ENCODE measurements around the gene SYNDIG1.

The SYNDIG1 gene

DNA sequence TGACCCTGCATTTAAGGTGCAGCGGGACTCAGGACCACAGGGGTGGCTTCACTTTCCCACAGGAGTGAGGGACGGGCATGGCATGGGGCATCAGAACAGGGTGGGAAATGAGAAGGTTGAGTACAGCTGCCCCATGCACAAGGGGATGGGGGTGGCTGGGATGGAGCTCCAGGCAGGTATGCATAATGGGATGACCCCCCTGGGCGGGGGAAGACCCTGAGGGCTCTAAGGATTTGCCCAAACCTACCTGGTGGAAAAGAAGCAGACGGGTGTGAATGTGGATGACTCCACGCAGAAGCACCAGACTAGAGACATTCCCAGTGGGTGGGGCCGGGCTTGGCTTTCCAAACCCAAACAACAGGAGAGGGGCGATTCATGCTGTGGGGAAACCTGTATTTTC lies 200.3 kb downstream of the SYNDIG1 start:
- no peak for DNase-seq (ENCODE audit: extremely low read depth in 1 of 2, low read depth in 1 of 2)

DNA sequence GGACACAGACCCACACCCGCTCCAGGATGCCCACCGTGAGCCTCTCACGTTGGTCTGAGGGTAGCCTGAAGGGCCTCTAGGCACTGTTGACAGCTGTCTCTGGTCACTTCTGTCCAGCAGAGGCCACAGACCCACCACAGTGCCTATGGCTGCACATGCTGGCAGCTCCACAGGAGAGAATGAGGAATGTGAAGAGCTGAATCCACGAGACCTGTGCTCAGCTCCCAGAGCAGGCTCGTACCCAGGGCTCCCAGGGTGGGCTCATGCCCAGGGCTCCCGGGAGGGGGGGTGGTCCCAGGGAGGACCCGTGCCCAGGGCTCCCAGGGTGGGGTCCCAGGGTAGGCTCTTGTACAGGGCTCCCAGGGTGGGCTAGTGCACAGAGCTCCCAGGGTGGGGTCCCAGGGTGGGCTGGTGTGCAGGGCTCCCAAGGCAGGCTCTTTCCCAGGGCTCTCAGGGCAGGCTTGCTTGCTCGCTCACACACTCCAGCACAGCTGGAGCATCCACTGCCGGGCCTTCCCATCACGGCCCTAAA lies 201.0 kb downstream of the SYNDIG1 start:
- no peak for DNase-seq (ENCODE audit: extremely low read depth in 1 of 2, low read depth in 1 of 2)

DNA sequence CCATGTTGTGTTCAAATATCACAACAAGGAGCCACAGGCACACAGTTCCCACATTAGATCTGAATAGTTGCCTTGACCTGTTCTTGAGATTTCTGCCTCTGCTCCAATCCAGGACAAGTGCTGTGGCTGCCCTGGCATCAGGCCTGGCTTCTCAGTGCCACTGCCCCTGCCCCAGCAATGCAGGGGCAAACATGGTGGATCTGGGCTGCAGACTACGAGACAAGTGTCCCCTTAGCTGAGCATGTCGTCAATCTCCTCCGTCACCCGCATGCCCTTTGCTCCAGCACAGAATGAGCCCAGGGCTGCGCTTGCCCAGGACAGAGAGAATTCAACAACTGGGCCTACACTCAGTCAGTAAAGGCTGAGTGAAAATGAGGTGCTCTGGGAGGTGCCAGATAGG lies 201.6 kb downstream of the SYNDIG1 start:
- no peak for DNase-seq (ENCODE audit: extremely low read depth in 1 of 2, low read depth in 1 of 2)

DNA sequence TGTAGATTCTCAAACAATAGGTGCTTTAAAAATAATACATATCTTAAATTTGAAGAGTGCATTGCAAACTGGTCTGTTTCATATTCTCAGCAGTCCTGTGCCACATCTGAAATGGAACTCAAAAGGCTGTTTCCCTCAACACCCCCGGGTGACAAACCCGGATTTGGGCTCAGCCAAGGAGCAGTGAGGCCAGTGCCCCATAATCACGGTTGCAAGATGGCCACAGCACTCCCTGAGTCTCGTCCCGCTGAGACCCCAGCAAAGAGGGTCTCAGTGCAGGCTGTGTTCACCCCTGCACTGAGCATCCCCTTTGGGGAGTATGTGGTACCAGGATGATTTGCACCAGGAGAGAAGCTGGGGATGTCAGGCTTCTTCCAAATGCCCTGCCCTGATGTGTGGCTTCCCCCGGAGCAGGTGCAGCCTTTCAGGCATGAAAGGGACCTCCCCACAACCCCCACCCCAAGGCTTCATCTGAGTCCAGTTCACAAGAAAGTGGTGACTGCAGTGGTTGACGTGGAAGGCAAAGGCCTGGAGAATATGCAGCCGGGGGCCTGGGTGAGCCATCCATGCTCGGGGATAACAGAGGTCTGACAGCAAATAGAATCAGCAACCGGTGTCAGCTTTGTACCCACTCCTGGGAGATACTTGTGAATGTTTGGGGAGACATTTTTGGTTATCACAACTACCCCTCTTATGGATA lies 202.9 kb downstream of the SYNDIG1 start:
- DNase-seq (ENCODE audit: extremely low read depth in 1 of 2, low read depth in 1 of 2) = no peak

DNA sequence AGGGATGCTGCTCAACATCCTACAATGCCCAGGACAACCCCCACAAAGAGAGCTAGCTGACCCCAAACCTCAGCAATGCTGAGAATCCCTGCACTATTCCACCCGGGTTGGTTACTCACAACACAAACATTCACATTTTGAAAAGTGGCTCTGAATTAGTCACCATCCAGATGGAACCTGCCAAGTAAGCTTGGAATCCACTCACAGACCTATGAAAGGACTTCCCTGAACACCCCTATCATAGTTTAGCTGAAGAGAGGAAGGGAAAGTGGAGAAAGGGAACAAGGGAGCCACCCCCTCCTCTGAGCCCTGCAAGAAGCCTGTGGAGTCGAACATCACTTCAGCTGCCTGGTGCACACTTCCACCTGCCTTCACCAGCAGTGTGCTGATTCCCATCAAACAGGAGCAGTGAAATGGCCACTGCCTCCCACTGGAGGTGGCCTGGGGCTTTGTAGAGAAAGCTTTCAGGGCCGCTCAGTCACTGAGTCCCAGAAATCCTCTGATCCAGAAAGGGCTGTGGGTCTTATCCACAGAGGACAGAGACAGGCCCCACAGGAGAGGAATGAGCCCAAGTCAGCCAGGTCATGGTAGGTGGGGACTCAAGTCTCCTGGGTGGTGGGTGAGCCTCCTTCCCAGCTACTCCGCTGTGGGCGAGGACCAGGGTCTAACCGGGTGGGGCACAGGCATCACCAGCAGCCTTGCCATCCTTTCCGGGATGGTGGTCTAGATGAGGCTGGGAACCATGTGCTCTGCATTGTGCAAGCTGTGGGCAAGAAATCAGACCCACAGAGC lies 203.7 kb downstream of the SYNDIG1 start:
- no peak for DNase-seq (ENCODE audit: extremely low read depth in 1 of 2, low read depth in 1 of 2)

DNA sequence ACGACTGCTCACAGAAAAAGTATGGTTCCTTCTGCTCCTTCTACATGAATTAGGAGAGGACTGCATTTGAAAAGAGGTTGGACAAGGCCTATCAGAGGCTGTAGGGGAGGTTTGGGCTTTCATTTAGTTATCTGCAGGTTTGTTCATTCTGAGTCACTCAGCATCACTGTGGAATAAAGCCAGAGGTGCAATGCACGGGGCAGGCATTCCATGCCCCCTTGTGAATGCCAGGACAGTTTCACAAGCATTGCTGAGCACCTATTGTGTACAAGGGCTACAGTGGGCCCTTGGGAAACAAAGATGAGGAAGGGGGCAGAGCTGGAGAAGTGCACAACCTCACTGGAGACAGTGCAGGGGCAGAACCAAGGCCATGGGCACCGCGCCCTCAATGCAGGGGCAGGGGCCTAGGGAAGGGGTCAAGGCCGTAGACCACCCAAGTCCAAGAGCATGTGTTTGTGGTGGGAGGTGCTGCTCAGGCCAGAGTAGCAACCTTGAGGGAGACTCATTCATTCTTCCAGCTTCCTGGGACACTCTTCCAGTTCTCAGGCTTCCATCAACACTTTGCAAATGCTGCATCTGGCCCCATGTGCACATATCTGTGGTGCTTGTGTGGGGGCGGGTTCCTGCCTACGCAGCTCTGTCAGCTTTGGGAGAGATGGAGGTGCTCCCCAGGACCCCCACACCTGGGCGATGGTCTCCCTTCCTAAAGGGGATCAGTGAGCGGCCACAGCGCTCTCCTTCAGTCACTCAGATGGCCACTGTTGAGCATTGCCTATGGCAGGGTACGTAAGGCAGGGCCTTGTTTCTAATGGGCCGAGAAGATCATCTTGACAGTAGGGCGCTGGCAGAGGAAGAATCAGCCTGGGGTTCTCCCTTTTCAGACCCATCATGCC lies 204.5 kb downstream of the SYNDIG1 start:
- no peak for DNase-seq (ENCODE audit: extremely low read depth in 1 of 2, low read depth in 1 of 2)

DNA sequence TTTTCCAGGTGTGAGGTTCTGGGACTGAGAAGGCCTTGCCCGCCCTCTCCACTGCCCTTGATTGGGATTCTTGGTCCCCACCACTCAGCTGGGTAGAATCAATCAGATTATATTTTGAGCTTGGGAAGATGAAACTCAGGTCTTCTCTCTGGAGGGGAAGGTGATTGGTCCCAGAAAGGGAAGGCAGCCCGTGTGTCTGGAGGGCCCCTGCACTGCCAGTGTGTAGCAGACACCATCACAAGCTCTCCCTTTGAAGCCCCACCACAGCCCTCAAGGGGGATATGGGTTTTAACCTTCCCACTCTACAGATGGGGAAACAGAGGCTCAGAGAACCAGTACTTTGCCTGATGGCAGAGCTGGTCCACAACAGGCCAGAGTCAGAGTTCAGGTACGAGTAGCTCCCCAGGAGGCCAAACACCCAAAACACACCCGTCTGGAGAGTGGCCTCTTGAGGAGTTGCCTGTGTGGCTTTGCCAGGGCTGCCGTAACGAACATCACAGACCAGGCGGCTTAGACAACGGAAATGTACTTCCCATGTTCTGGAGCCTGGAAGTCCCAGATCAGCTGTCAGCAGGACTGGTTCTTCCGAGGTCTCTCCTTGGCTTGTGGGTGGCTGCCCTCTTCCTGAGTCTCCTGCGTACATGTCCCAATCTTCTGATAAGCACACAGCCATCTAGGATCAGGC lies 205.6 kb downstream of the SYNDIG1 start:
- no peak for DNase-seq (ENCODE audit: extremely low read depth in 1 of 2, low read depth in 1 of 2)

DNA sequence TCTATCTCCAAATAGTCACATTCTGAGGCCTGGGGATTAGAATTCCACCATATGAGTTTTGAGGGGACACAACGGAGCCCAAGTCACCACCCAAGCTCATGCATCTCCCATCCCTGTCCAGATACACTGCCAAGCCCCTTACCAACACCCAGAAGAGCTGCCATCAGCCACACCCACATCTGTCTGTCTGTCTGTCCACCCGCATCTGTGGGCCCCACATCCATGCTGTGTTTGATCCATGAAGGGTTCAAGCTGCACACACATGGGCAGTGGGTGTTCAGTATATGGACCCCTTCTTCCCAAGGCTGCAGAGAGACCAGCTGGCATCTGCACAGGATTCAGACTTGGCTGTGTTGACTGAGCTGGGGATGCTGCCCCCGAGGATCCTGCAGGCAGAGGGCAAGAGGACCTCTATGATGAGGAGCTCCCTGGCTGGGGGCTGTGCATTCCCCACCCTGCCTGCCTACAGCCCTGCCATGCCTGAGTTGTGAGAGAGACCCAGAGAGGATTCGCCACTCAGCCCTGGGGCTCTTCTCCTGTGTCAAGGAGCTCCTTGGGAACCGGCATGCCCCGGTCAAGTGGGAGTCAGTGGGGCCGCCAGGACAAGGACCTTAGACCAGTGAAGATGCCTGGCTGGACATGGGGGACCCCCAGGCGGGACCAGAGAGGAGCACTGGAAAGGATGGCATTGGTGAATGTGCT lies 206.4 kb downstream of the SYNDIG1 start:
- no peak for DNase-seq (ENCODE audit: extremely low read depth in 1 of 2, low read depth in 1 of 2)

DNA sequence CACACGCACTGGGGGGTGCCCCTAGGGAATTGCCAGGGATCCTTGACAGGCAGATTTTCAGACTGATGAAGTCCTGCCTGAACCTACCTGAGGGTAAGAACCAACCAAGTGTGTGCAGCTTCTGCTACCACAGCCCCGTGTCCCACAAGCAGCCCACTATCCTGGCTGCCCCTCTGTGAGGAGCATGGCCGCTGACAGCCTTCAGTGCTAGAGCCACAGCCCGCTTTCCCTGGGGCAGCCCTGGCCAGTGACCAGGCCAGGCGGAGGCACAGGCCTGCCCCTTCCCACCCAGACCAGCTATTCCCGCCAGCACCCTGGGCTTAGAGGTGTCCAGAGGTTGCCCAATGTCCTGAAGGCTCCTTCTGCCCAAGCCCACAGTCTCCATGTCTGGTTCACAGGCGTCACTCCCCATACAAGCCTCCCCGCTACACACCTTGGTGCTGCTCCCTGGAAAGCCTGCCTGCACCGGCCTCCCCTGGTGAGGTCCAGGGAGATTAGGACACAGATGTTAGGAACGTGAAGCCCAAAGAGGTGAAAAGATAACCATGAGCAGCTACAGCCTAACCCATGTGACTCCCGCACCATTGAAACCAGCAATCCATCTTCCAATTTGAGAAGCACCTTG lies 207.0 kb downstream of the SYNDIG1 start:
- no peak for DNase-seq (ENCODE audit: extremely low read depth in 1 of 2, low read depth in 1 of 2)

DNA sequence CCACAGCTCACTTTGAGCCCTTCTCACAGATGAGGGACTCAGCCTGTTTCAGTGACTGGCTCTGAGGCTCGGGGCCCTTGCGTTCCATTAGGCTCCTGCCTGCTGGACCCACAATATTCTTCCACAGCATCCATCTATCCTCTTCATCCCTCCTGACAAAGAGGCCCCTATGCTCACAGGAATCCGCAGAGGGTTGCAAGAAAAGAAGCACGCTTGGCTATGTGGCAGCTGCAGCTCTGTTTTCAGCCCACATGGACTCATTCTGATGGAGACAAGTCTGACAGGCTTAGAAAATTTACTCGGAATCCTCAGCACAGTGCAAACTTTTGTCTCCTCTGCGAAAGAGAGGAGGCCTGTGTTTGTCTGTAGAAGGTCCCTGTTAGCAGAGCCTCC lies 207.5 kb downstream of the SYNDIG1 start:
- DNase-seq (ENCODE audit: extremely low read depth in 1 of 2, low read depth in 1 of 2) = no peak

DNA sequence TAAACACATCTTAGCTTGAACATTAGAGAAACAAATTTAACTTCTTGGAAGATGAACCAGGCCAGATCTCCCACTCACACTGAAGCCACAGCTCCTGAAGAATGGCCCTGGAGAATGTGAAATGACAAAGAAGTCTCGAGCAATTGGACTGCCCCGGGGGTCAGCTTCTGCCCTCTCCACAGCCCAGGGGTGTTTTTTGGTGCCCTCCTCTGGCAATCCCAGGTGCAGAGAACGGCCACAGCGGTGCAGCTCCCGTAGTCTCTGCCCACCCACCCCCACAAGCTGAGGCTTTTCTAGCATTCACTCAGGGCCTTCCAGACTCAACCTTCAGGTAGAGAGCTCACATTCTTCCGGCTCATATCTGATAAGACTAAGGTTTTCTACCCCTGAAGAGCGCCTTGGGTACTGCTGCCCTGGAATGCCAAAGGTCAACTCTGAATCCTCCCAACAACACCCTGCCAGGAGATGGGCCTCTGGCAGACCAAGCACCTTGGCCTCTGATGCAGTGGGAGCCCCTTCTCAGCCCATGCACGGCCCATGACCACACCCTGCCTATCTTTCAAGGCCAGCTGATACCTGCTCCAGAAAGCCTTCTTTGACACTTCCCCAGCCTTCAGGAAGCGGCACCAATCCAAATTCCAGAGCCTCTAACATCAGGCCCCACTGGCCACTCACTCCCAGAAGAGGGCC lies 208.3 kb downstream of the SYNDIG1 start:
- DNase-seq (ENCODE audit: extremely low read depth in 1 of 2, low read depth in 1 of 2) = no peak

DNA sequence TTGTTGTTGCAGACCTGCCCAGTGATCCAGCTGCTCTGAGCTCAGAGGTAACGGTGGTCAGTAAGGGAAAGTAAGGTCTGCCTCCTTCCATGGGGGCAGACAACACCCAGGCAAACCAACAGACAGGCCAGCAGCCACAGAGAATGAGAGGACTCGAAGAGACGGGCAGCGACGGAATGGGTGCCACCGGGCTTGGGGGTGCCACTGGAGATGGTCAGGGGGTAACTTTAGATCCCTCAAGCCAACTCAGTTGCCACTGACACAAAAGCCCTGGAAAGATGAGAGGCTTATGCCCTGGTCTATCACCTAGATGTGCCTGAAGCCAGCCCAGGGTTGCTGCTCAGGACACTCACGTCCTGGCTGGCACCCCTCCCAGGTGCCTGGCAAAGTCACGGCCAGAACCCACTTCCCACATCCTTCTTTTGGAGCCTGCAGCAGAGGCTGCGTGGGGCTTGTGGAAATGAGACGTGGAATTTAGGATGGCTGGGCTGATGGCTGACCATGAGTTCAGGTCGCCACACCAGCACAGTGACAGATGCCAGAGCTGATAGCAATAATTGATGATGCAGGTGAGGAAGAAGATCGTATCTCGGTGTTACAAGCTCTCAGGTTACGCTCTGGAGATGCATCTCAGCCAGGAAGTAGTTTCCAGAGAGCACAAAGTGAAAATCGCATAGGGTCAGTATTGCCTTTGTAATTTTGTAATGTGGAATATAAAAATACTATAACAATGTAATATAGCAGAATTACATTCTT lies 209.1 kb downstream of the SYNDIG1 start:
- DNase-seq (ENCODE audit: extremely low read depth in 1 of 2, low read depth in 1 of 2) = no peak

DNA sequence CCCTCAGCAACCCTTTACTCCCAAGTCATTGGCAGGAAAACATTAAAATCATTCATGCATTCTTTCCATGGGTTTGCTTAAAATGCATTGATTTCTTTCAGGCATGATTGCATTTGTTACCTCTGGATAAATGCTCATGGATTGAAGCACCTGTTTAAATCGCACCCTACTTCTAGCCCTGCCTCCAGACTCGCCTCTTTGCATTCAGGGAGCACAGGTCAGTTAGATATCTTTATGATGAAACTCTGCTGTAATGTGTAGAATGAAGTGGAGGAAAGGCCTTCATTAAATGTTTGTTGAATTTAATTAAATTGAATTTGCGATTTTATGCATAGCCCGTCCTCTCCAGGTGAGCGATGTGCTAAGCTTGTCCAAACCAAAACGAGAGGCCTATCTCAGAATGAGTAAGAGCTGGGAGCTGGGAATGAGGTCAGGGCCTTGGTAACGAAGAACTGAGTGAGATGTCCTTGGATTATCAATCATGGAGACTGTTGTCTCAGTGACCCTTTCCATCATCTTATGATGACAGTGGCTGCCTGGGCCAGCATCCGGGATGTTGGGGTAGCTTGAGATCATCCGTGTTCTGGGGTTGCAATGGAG lies 210.1 kb downstream of the SYNDIG1 start:
- no peak for DNase-seq (ENCODE audit: extremely low read depth in 1 of 2, low read depth in 1 of 2)

DNA sequence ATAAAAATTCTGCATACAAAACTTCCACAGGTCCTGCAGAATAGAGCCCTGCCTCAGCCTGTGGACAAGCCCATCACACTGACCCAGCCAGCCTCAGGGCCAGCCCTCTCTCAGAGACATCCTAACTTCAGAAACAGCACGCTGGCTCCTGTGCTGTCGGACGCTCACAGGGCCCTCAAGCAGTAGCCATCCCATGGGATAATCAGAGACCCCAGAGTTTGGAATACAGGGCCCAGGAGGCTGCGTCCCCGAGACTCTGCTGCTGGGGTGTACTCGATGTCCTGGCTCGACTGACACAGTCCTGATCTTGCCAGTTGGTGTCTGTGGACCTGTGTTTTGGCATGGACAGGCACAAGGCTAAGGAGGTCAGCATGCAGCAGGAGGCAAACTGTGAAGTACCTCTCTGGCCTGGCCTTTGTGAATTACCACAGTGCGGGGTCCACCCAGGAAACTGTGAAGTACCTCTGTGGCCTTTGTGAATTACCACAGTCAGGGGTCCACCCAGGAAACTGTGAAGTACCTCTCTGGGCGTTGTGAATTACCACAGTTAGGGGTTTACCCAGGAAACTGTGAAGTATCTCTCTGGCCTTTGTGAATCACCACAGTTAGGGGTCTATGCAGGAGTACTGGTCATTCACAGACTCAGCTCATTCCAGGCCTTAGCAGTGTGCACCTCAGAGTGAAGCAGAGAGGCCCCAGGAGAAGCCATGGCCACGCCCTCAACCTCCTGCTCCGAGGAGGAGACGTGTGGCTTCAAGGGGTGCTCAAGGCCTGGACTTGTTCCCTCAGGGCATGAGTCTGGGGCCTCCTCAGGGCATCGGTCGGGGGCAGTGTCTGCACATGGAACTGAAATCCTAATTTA lies 212.4 kb downstream of the SYNDIG1 start:
- DNase-seq (ENCODE audit: extremely low read depth in 1 of 2, low read depth in 1 of 2) = no peak

DNA sequence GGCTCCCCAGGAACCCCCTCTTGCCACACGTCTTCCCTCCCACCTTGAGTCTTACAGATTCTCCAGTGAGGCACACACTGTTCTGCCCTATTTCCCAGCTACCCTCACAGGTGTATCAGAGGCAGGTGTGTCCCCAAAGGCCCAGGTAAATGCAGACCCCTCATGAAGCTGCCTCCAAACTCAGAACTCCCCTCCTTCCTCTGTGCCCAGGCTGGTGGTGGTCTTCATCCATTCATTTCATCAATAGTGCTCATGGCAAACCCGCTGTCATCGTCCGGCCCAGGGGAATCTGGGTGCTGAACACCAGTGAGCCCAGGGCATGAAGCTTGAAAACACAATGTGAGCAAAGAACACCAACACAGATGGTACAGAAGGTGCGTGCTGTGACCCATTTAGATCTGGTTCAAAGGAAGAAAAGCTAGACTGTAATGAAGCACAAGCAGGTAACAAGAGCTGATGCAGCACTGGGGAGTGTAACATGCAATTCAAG lies 213.1 kb downstream of the SYNDIG1 start:
- DNase-seq (ENCODE audit: extremely low read depth in 1 of 2, low read depth in 1 of 2) = no peak

DNA sequence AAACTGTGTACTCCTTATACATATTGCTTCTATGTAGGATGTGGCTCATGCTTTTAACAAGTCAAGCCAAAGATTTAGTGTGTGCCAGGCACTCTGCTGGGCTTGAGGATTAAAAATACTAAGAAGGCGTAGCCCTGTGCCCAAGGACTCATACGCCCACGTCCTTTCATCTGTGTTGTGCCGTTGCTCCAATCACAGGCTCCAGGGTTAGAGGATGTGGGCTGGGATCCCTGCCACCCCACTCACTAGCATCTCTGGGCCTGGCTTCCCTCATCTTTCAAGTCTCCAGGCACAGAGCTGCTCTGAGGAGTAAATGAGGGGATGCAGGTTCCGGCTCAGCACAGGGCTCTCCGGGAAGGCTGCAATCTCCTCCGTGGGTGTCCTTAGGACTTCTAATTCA lies 214.2 kb downstream of the SYNDIG1 start:
- no peak for DNase-seq (ENCODE audit: extremely low read depth in 1 of 2, low read depth in 1 of 2)

DNA sequence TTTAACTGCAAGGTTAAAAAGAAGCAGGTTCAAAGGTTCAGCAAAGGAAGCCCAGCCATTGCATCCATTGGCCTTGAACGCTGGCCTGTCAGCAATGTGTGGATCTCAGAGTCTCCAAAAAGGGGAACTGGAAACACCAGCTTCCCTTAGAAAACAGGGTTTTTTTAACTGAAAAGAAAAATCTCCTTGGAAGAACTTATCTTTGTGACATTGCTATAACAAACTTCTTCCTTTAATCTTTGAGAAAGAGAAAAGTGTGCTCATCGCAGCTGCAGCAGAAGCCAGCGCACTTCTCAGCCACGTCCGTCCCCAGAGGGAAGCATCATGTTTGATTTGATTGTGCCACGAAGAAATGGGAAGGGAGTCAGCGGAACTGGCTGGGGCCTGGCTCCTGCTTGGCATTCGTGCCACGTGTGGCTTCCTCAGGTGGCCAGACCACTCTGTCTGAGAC lies 215.0 kb downstream of the SYNDIG1 start:
- no peak for DNase-seq (ENCODE audit: extremely low read depth in 1 of 2, low read depth in 1 of 2)
